Fibroblast of lung (primary cell): ENCODE data around the gene REPS1. TPM values are rescaled to one million over a fixed set of nuclear protein-coding genes. Genes with fewer than 3 reads are reported as not detected.

Experiments used
- DNase-seq, 2 donors: peaks; one replicate each; pipeline versions ENCODE4 v3.0.0 to v3.0.0-alpha.2; 2010; ENCODE audit warnings: low read depth in 2 of 2
- H2AFZ ChIP-seq: 2 replicates; pipeline ENCODE4 v1.5.1; 2012; ENCODE audit warnings: low read length, control low read depth, inconsistent platforms
- H3K27ac ChIP-seq: 2 replicates; pipeline ENCODE4 v1.5.1; 2011; ENCODE audit warnings: low read length, control low read depth; ENCODE audit not compliant: insufficient read depth
- H3K27me3 ChIP-seq: 2 replicates; pipeline ENCODE4 v1.5.1; 2011; ENCODE audit warnings: mild to moderate bottlenecking, low read length; ENCODE audit not compliant: control insufficient read depth, insufficient read depth
- H3K36me3 ChIP-seq: 2 replicates; pipeline ENCODE4 v1.5.1; 2011; ENCODE audit warnings: low read length; ENCODE audit not compliant: control insufficient read depth, insufficient read depth
- H3K4me1 ChIP-seq: 2 replicates; pipeline ENCODE4 v1.5.1; 2011; ENCODE audit warnings: low read length; ENCODE audit not compliant: control insufficient read depth, insufficient read depth; ENCODE audit errors: extremely low read depth
- H3K4me2 ChIP-seq: 2 replicates; pipeline ENCODE4 v1.5.1; 2011; ENCODE audit warnings: low read length, control low read depth; ENCODE audit not compliant: insufficient read depth; ENCODE audit errors: extremely low read depth
- H3K4me3 ChIP-seq, 4 experiments: fragments of 200-600 bp in 1 of 4; sonication (generic) in 1 of 4; replicated peaks in 1 of 4; 2 replicates each; pipeline ENCODE4 v1.5.1; 2011 to 2016; ENCODE audit warnings: low read length in 4 of 4, low read depth in 3 of 4, mild to moderate bottlenecking in 3 of 4, control low read depth in 2 of 4, inconsistent platforms in 1 of 4, mixed read lengths in 1 of 4; ENCODE audit not compliant: insufficient read depth in 1 of 4; ENCODE audit errors: control extremely low read depth in 1 of 4
- H3K79me2 ChIP-seq: 2 replicates; pipeline ENCODE4 v1.5.1; 2012; ENCODE audit warnings: mild to moderate bottlenecking, low read length, inconsistent platforms; ENCODE audit not compliant: control insufficient read depth, insufficient read depth
- H3K9ac ChIP-seq: 2 replicates; pipeline ENCODE4 v1.5.1; 2011; ENCODE audit warnings: mild to moderate bottlenecking, low read length, control low read depth; ENCODE audit not compliant: insufficient read depth
- H3K9me3 ChIP-seq: 2 replicates; pipeline ENCODE4 v1.5.1; 2012; ENCODE audit warnings: low read depth, low read length; ENCODE audit not compliant: control insufficient read depth, insufficient read depth
- H4K20me1 ChIP-seq: 2 replicates; pipeline ENCODE4 v1.5.1; 2011; ENCODE audit warnings: low read length; ENCODE audit not compliant: control insufficient read depth, insufficient read depth; ENCODE audit errors: extremely low read depth
- CTCF ChIP-seq, 2 donors: IDR thresholded peaks in 1 of 2; conservative IDR thresholded peaks in 1 of 2; 1 replicate in 1 of 2; 2 replicates in 1 of 2; pipeline ENCODE4 v1.5.1; 2011 to 2012; ENCODE audit warnings: low read length in 2 of 2, control low read depth in 1 of 2, inconsistent platforms in 1 of 2, low read depth in 1 of 2, mild to moderate bottlenecking in 1 of 2
- EZH2 ChIP-seq: IDR thresholded peaks from 2 replicates; pipeline ENCODE4 v1.5.1; 2012; ENCODE audit warnings: low read length, control low read depth, mild to moderate bottlenecking; ENCODE audit errors: missing control alignments
- polyA plus RNA-seq, 2 donors: library from polyadenylated mRNA; depleted of rRNA in 1 of 2; stranded (reverse) in 1 of 2; unstranded in 1 of 2; fragments of >200 nt; gene quantifications; 2 replicates each; pipeline ENCODE4 v1.2.1, GENCODE V29; 2011 to 2012; ENCODE audit warnings: missing spikeins in 1 of 2
- total RNA-seq: library from RNA; depleted of rRNA; stranded (reverse); fragments of >200 nt; gene quantifications from 2 replicates; pipeline ENCODE4 v1.2.1, GENCODE V29; 2014

The REPS1 gene
- total and polyA plus RNA-seq, 2 donors (not counting 1 experiment from before 2014, with no cell fraction given) = 27.8 to 28.2 TPM

DNA sequence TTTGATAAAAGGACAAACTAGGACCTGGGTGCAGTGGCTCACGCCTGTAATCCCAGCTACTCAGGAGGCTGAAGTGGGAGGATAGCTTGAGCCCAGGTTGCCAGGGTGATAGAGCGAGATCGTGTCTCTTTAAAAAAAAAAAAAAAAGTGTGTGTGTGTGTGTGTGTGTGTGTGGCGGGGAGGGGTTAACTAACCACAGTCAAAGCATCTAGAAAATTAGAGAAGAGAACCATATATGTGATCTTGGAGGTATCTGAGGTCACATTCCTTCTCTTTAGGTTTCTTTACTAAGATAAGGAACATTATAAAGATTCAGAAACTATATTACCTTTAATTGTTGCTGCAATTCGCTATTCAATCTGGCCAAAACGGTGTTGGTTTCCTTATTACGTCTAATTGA, 80.9 kb downstream of the REPS1 start:
- Histone ChIP-seq H3K79me2 (no peaks in the 10 kb centered on the region), H2AFZ (no peak overlapping the region), H3K27ac (no peak overlapping the region), H3K27me3 (no peaks in the 10 kb centered on the region), H3K9ac (no peak overlapping the region), H4K20me1 (no peaks in the 10 kb centered on the region), H3K9me3 (no peaks in the 10 kb centered on the region), H3K4me3 (no peak overlapping the region), H3K4me1 (no peaks in the 10 kb centered on the region), H3K36me3 (peaks cover 2% of the 10 kb centered on the region), H3K4me2 (no peak overlapping the region)
- TF ChIP-seq CTCF (conservative IDR thresholded peaks at IDR 0.05 in 1 of 2, IDR thresholded peaks at IDR 0.05 in 1 of 2; ENCODE audit: low read depth in 1 of 2, low read length in 2 of 2) (no peak), EZH2 (no peak)
- DNase-seq = no peak

- H3K27ac ChIP-seq = no peak overlapping the region
- peaks cover 2% of the 10 kb centered on the region for H3K36me3 ChIP-seq
- H3K9ac ChIP-seq = no peak overlapping the region
- H3K4me3 ChIP-seq = no peak overlapping the region
- no peaks in the 10 kb centered on the region for H3K4me1 ChIP-seq
- no peaks in the 10 kb centered on the region for H3K27me3 ChIP-seq
- no peak overlapping the region for H2AFZ ChIP-seq
- no peaks in the 10 kb centered on the region for H3K9me3 ChIP-seq
- DNase-seq = no peak
- TF ChIP-seq EZH2 (no peak), CTCF (conservative IDR thresholded peaks at IDR 0.05 in 1 of 2, IDR thresholded peaks at IDR 0.05 in 1 of 2; ENCODE audit: low read depth in 1 of 2, low read length in 2 of 2) (no peak)
- no peak overlapping the region for H3K4me2 ChIP-seq
- no peaks in the 10 kb centered on the region for H3K79me2 ChIP-seq
- H4K20me1 ChIP-seq = no peaks in the 10 kb centered on the region
Observed at GRCh38 chr6:138897031-138897430, 91.0 kb downstream of the REPS1 start.

DNA sequence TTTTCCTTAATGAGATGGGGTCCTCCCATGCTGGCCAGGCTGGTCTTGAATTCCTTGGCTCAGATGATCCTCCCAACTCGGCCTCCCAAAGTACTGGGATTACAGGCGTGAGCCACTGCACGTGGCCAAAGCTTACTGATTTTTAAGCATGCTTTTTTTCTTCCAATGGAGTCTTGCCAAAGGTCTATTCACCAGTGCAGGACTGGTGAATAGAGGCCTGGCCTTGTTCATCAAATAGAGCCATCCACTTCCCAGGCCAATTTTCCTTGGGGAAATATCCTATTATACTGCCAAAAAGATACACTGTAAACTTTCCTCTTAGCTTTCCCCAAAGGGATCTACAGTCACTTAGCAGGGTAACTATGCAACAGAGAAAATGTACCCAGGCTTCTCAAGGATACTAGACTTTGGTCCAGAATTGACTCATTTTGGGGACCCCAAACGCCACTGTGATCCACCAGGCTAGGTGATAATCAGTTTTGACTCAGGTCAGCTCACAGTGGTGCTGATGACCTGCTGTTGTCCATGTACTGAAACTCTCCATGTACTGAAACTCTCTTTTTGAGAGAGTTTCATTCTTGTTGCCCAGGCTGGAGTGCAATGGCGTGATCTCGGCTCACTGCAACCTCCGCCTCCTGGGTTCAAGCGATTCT, 91.8 kb downstream of the REPS1 start:
- no peaks in the 10 kb centered on the region for H4K20me1 ChIP-seq
- no peak overlapping the region for H2AFZ ChIP-seq
- no peak overlapping the region for H3K27ac ChIP-seq
- no peak for DNase-seq
- H3K4me3 ChIP-seq = no peak overlapping the region
- peaks cover 2% of the 10 kb centered on the region for H3K36me3 ChIP-seq
- H3K4me1 ChIP-seq = no peaks in the 10 kb centered on the region
- TF ChIP-seq EZH2 (no peak), CTCF (conservative IDR thresholded peaks at IDR 0.05 in 1 of 2, IDR thresholded peaks at IDR 0.05 in 1 of 2; ENCODE audit: low read depth in 1 of 2, low read length in 2 of 2) (no peak)
- no peak overlapping the region for H3K4me2 ChIP-seq
- no peak overlapping the region for H3K9ac ChIP-seq
- H3K27me3 ChIP-seq = no peaks in the 10 kb centered on the region
- H3K9me3 ChIP-seq = no peaks in the 10 kb centered on the region
- no peaks in the 10 kb centered on the region for H3K79me2 ChIP-seq
